ENCODE measurements around the gene INO80D. TPM values are rescaled to one million over a fixed set of nuclear protein-coding genes. Genes with fewer than 3 reads are reported as not detected.

The INO80D gene
- total RNA-seq, 2 donors from 2014 or later, result 27.6 to 35.2 TPM

GRCh38 chr2:206075113-206075512 is 10.9 kb downstream of the INO80D start:
- WGBS, 2 experiments (ENCODE audit: insufficient coverage in 1 of 2, insufficient read length in 1 of 2), result 67 to 100% methylated on average over 1 of the region's 1 CpG
- peak overlapping the region; percentile 0 for H3K27ac Mint-ChIP-seq

GRCh38 chr2:206071807-206072206 is 14.2 kb downstream of the INO80D start:
- no peak overlapping the region for H3K4me3 Mint-ChIP-seq
- 94% methylated on average over 1 of the region's 1 CpG; no CpG with 5 or more reads in 1 of the 2 experiments for WGBS, 2 experiments (ENCODE audit: insufficient coverage in 1 of 2, insufficient read length in 1 of 2)

More at GRCh38 chr2:206075113-206075512, 10.9 kb downstream of the INO80D start:
- H3K36me3 ChIP-seq (ENCODE audit: control insufficient read depth, insufficient read depth, low read length), result peaks cover 25% of the 10 kb centered on the region
- Mint-ChIP-seq H3K36me3 (ENCODE audit: low read depth) (peaks cover 26% of the 10 kb centered on the region), H3K4me1 (peaks cover 19% of the 10 kb centered on the region), H3K4me3 (no peak overlapping the region), H3K27me3 (ENCODE audit: insufficient read depth) (no peaks in the 10 kb centered on the region), H3K9me3 (no peaks in the 10 kb centered on the region)
- DNase-seq, result no peak
- no peaks in the 10 kb centered on the region for H3K9me3 ChIP-seq (ENCODE audit: control insufficient read depth, low read length)
- H3K27me3 ChIP-seq (ENCODE audit: control insufficient read depth, insufficient read depth, low read length, poor library complexity, severe bottlenecking), result no peaks in the 10 kb centered on the region
- H3K27ac ChIP-seq (ENCODE audit: low read depth, low read length), result no peak overlapping the region
- H3K4me3 ChIP-seq (ENCODE audit: low read length), result no peak overlapping the region
- peak; percentile 25 for TF ChIP-seq CTCF (conservative IDR thresholded peaks at IDR 0.05)
- H3K9ac ChIP-seq (ENCODE audit: extremely low read depth, low read length, poor library complexity, severe bottlenecking), result no peak overlapping the region
- peaks cover 7% of the 10 kb centered on the region for H3K4me1 ChIP-seq (ENCODE audit: control insufficient read depth, insufficient read depth, low read length)

GRCh38 chr2:206069417-206069816 is 16.6 kb downstream of the INO80D start:
- Histone ChIP-seq H3K9ac (ENCODE audit: extremely low read depth, low read length, poor library complexity, severe bottlenecking) (no peak overlapping the region), H3K27me3 (ENCODE audit: control insufficient read depth, insufficient read depth, low read length, poor library complexity, severe bottlenecking) (no peaks in the 10 kb centered on the region), H3K9me3 (ENCODE audit: control insufficient read depth, low read length) (no peaks in the 10 kb centered on the region), H3K27ac (ENCODE audit: low read depth, low read length) (no peak overlapping the region), H3K36me3 (ENCODE audit: control insufficient read depth, insufficient read depth, low read length) (peaks cover 23% of the 10 kb centered on the region), H3K4me3 (ENCODE audit: low read length) (no peak overlapping the region), H3K4me1 (ENCODE audit: control insufficient read depth, insufficient read depth, low read length) (no peaks in the 10 kb centered on the region)
- H3K36me3 Mint-ChIP-seq (ENCODE audit: low read depth), result peaks cover 31% of the 10 kb centered on the region
- no peak overlapping the region for H3K27ac Mint-ChIP-seq
- 91 to 100% methylated on average over 1 to 2 of the region's 2 CpGs for WGBS, 2 experiments (ENCODE audit: insufficient coverage in 1 of 2, insufficient read length in 1 of 2)
- H3K4me1 Mint-ChIP-seq, result peaks cover 4% of the 10 kb centered on the region
- TF ChIP-seq CTCF (conservative IDR thresholded peaks at IDR 0.05), result no peak
- H3K4me3 Mint-ChIP-seq, result no peak overlapping the region
- no peak for DNase-seq
- H3K27me3 Mint-ChIP-seq (ENCODE audit: insufficient read depth), result no peaks in the 10 kb centered on the region
- H3K9me3 Mint-ChIP-seq, result no peaks in the 10 kb centered on the region

More at GRCh38 chr2:206071807-206072206, 14.2 kb downstream of the INO80D start:
- Mint-ChIP-seq H3K27me3 (ENCODE audit: insufficient read depth) (no peaks in the 10 kb centered on the region), H3K27ac (peak overlapping the region; percentile 79), H3K9me3 (no peaks in the 10 kb centered on the region), H3K4me1 (peaks cover 4% of the 10 kb centered on the region), H3K36me3 (ENCODE audit: low read depth) (peaks cover 28% of the 10 kb centered on the region)
- H3K9me3 ChIP-seq (ENCODE audit: control insufficient read depth, low read length), result no peaks in the 10 kb centered on the region
- H3K27ac ChIP-seq (ENCODE audit: low read depth, low read length), result no peak overlapping the region
- H3K4me1 ChIP-seq (ENCODE audit: control insufficient read depth, insufficient read depth, low read length), result no peaks in the 10 kb centered on the region
- no peaks in the 10 kb centered on the region for H3K27me3 ChIP-seq (ENCODE audit: control insufficient read depth, insufficient read depth, low read length, poor library complexity, severe bottlenecking)
- no peak for DNase-seq
- H3K9ac ChIP-seq (ENCODE audit: extremely low read depth, low read length, poor library complexity, severe bottlenecking), result no peak overlapping the region
- H3K4me3 ChIP-seq (ENCODE audit: low read length), result no peak overlapping the region
- TF ChIP-seq CTCF (conservative IDR thresholded peaks at IDR 0.05), result no peak
- H3K36me3 ChIP-seq (ENCODE audit: control insufficient read depth, insufficient read depth, low read length), result peaks cover 30% of the 10 kb centered on the region
